ENCODE measurements around the gene MSANTD2. TPM values are rescaled to one million over a fixed set of nuclear protein-coding genes. Genes with fewer than 3 reads are reported as not detected.

Gene MSANTD2
- 4.0 TPM for total RNA-seq

DNA sequence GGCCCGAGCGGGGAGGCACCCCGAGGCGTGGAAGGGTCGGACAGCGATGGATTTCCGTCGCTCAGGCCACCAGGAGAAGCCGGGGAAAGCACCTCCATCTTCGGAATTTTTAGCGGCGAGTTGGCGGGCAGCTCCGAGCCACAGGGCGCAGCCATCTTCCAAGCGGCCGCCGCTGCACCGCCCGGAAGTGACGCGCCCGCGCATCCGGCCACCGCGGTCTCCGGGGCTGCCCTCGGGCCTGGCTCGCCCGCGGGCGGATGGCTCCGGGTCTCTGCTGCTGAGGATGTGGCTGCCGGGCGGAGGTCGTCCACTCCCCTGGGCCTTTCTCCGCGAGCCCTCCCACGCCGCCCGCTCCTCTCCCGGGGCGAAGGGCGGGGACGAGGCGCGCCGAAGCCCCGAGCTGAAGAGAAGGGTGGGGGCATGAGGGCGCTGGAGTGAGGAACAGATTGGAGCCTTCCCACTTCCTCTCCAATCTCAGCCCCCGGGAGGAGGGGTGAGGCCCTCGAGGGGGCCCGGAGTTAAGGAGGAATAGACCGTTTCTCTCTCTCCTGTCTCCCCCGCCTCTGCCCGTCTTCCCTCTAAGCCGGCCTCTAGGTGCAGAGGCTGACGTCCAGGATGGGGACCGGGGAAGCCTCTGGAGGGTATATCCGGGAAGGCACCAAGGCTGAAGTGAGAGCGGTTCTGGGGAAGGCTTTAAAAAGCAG is at the start of gene MSANTD2:
Gene MSANTD2, minus strand, starts transcription at position 181 of the 704 bp plus-strand sequence. Its CDS starts 26 bp downstream, at position 155.
- DNase-seq (ENCODE audit: low read depth in 2 of 3, low spot score in 2 of 3): peak; percentile 57 to 76 (median 74)

DNA sequence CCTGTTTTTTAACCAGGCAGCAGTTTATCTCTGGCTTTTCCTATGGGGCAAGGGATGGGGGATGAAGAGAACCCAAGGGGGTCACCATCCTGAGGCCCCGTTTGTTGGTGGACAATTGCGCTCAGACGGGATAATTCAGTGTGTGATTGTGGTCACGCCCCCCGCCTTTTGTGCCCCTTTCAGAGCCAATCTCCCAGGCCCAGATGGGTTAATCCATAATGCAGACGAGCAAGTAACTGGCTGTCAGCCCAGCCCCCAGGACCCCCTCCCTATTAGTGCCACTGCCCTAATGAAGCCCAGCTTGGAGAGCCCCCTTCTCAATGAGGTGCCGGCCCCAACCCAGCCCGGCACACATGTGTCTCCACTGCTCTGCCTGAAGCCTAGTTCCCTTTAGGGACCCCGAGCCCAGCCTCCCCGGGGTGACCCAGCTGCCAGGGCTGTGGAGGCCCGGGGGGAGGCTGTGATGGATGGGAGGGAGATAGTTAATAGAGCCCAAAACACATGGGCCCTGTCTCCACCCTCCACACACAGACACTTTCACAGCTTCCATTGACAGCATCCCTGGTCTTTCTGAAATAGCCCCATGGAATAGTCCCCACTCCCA is 46.0 kb upstream of the MSANTD2 start:
- no peak for DNase-seq (ENCODE audit: low read depth in 2 of 3, low spot score in 2 of 3)

DNA sequence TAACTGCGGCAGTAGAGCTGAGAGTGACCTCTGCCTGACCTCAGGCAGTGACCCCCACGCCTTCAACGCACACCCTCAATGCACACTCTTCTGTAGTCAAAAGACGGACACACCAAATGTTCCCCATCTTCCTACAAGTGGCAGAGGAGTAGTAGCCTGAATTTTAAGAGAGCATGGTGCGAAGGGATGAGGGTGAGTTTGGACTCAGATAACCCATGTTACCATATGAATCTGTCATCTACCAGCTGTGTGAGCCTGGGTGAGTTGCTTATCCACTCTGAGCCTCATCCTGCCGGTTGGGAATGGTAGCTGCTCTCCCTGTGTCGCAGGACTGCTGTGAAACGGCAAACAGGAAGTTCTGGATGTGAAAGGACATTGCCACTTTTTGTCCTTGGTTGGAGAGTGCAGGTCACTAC is 44.5 kb upstream of the MSANTD2 start:
- no peak for DNase-seq (ENCODE audit: low read depth in 2 of 3, low spot score in 2 of 3)

DNA sequence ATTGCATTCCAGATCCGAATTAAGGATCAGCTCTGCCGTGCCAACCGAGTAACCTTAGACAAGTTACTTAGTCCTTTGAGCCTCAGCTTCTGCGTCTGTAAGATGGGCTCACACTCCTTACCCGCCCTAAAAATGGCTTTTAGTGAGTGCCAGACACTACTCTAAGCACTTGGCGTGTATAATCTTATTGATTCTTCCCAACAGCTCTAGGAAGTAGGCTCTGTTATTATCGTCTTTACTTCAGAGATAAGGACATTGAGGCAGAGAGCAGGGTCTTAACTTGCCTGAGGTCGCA is 43.4 kb upstream of the MSANTD2 start:
- DNase-seq (ENCODE audit: low read depth in 2 of 3, low spot score in 2 of 3): no peak

- DNase-seq (ENCODE audit: low read depth in 2 of 3, low spot score in 2 of 3): no peak
Observed at GRCh38 chr11:124842305-124842704, 42.1 kb upstream of the MSANTD2 start.

DNA sequence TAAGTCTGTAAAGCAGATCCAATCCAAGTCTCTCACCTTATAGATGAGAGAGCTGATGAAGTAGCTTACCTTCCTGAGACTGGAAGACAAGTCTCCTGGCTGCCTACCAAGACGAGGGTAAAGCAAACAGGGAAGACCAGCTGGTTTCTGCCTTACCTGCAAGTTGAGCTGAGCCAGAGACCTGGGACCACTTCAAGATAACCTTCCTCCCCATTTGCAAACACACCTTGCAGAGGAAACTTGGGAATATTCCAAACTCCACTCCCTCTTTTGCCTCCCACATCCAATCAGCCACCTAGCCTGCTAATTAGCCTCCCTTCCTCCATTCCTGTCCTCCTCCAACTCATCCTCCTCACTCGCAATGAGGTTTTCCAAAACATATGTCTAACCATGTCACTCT is 41.6 kb upstream of the MSANTD2 start:
- no peak for DNase-seq (ENCODE audit: low read depth in 2 of 3, low spot score in 2 of 3)

DNA sequence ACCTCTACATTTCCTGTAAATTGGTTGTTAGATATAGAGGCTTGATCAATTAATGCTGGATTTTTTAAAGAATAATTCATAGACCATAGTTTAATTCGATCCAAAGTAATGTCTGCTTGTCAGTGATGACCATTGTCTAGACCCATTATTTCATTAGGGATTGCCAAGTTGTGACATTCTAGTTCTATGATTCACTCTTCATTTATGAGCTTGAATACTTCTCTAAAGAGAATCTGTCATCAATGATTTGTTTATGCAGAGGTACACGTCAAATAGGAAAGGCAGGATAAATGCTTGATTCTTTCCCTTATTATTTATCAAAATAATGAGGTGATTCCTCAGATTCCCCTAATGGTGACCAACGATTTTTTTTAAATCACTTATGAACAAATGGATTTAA is 41.0 kb upstream of the MSANTD2 start:
- no peak for DNase-seq (ENCODE audit: low read depth in 2 of 3, low spot score in 2 of 3)

- no peak for DNase-seq (ENCODE audit: low read depth in 2 of 3, low spot score in 2 of 3)
Observed at GRCh38 chr11:124840666-124841065, 40.5 kb upstream of the MSANTD2 start.

GRCh38 chr11:124839972-124840621 is 39.9 kb upstream of the MSANTD2 start:
- no peak for DNase-seq (ENCODE audit: low read depth in 2 of 3, low spot score in 2 of 3)

DNA sequence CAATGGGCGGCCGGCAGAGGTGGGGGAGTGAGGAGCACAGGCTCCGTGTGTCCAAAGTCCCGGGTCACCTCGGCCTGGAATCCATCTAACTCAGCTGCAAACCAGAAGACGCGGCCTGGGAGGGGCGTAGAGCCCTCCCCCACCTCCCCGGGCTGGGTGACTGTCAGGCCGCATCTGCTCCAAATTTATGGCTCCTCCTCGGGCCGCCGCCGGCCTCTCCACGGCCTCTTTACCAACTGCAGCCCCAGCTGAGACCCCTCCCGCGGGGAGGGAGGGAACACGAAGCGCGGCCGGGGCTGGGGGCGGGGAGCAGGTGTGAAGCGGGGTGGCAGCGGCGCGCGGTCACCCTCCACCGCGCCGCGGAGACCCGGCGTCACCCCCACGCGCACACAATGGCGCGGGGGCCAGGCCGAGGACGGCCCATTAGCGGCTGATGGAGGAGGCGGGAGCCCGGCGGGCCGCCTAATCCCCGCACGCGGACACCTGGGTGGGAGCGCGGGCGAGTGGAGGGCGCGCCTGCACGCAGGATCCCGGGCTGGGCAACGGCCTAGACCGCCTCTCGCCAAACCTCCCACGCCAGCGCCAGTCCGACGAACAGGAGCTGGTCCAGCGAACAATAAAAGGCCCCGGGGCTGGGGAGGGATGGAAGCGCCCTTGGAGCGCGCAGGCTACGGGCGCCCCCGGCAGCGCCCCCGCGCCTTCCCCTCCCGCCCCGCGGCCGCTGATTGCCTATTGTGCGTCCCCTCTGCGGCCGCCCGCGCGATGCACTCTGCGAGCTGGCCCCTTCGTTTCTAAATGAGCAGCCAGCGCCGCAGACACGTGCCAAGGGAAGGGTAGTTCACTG is 39.1 kb upstream of the MSANTD2 start:
- DNase-seq (ENCODE audit: low read depth in 2 of 3, low spot score in 2 of 3): peak in 1 of 3 donors; percentile 36

DNA sequence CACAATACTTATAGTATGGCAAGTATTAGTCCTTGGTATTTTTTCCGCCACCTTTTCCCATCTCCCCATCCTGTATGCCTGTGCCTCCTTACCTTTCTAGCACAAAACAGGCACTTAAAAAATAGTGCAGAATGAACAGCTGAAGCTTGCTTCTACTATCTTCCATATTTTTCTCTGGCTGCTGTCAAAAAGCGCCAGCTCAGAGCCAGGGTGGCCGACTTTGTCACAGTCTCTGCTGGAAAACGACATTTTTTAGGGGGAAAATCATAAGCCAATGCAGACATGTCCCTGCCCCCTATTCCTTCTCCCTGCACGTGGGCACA is 38.6 kb upstream of the MSANTD2 start:
- DNase-seq (ENCODE audit: low read depth in 2 of 3, low spot score in 2 of 3): no peak

- DNase-seq (ENCODE audit: low read depth in 2 of 3, low spot score in 2 of 3): peak in 2 of 3 donors; percentile 59 to 77
Observed at GRCh38 chr11:124837491-124837856, 37.3 kb upstream of the MSANTD2 start.

DNA sequence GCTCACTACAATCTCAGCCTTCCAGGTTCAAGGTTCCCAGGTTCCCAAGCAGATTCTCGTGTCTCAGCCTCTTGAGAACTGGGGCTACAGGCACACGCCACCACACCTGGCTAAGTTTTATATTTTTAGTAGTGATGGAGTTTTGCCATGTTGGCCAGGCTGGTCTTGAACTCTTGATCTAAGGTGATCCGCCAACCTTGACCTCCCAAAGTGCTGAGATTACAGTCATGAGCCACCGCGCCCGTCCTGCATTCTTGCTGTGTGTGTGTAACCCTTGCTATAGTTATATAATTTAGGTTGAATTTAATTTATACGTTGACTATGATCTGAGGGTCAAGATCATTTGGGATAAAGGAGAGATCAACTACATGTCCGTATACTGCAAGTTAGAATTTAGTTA is 35.7 kb upstream of the MSANTD2 start:
- no peak for DNase-seq (ENCODE audit: low read depth in 2 of 3, low spot score in 2 of 3)

- DNase-seq (ENCODE audit: low read depth in 2 of 3, low spot score in 2 of 3): no peak
Observed at GRCh38 chr11:124834526-124835180, 34.4 kb upstream of the MSANTD2 start.

DNA sequence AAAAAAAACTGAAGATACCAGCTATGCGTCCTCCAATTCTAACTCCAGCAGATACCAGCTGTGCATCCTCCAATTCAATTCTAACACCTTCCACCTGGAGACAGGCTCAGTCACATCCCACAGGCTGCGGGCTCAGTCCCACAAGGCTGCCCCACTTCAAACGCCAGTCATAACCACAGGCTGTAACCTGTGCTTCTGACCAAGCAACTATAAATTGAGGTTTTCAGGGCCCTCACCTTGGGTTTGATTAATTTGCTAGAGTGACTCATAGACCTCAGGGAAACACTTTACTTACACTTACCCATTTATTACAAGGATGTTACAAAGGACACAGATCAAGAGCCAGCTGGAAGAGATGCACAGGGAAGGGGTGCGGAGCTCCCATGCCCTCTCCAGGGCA is 32.4 kb upstream of the MSANTD2 start:
- DNase-seq (ENCODE audit: low read depth in 2 of 3, low spot score in 2 of 3): no peak

GRCh38 chr11:124831897-124832296 is 31.7 kb upstream of the MSANTD2 start:
- DNase-seq (ENCODE audit: low read depth in 2 of 3, low spot score in 2 of 3): no peak

- no peak for DNase-seq (ENCODE audit: low read depth in 2 of 3, low spot score in 2 of 3)
Observed at GRCh38 chr11:124830749-124831148, 30.5 kb upstream of the MSANTD2 start.

DNA sequence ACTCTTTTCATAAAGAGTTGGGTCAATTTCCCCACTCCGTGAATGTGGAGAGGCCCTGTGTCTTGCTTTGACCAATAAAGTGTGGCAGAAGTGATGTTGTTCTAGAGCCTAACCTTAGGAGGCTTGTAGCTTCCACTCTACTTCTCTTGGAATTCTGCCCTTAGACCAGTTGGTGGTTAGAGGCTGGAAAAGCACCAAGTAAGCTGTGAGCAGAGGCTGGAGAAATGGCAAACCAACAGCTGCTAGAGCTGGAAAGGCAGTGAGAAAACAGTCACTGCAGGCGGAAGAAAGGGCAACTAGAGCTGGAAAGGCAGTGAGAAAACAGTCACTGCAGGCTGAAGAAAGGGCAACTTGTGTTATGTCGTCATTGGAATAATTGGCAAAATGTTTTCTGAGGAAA is 29.8 kb upstream of the MSANTD2 start:
- DNase-seq (ENCODE audit: low read depth in 2 of 3, low spot score in 2 of 3): no peak

- DNase-seq (ENCODE audit: low read depth in 2 of 3, low spot score in 2 of 3): no peak
Observed at GRCh38 chr11:124825876-124826275, 25.7 kb upstream of the MSANTD2 start.

DNA sequence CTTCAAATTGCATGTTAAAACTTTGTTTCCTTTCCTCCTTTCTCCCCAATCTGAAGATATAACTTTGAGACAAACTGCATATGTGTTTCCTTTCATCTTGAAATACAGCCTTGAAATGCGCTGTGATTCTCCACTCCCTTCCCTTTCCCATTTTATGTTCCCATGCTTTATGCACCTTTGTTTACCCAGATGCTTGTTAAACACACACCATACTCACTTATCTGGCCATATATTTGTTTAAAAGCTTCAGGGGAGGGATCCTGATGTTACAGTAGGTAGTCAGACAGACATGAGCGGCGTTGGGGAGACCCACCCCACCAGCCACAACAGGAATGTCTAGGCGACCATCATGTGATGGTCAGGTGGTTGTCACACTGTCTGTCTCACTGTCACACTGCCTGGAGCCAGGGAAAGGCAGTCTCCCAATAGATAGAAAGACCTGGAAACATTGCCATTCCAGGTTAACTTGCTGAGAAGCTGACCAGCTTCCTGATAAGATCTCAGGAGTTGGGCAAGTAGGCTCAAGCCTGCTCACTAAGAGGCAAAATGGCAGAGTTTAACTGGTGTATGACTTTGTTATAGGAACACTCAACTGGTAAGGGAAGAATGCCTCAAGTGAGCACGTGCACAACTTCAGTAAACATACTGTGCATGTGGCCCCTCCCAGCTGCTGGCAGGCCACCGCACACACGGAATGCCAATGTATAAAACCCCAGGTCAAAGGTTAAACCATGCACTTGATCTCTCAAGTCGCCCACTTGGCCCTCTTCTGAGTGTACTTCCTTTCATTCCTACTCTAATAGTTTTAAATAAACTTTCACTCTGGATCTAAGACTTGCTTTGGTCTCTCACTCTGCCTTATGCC is 23.5 kb upstream of the MSANTD2 start:
- no peak for DNase-seq (ENCODE audit: low read depth in 2 of 3, low spot score in 2 of 3)
